22Rv1 (cell line): Measurements from ENCODE around the gene SCN1B.

ENCODE experiments used
- H3K27ac ChIP-seq: fragments of 450-650 bp; 2 replicates; pipeline ENCODE4 v1.5.1; 2017
- CTCF ChIP-seq: fragments of 450-650 bp; IDR thresholded peaks from 2 replicates; pipeline ENCODE4 v1.5.1; 2017; ENCODE audit warnings: mild to moderate bottlenecking
- ZFX ChIP-seq: fragments of 450-650 bp; IDR thresholded peaks from 2 replicates; pipeline ENCODE4 v1.6.1; 2017; ENCODE audit warnings: antibody characterized with exemption, borderline replicate concordance

SCN1B gene

GRCh38 chr19:35088131-35088913 is 58.1 kb downstream of the SCN1B start:
- TF ChIP-seq CTCF (no peak), ZFX (no peak)
- H3K27ac ChIP-seq = no peak overlapping the region

- TF ChIP-seq CTCF (no peak), ZFX (no peak)
- H3K27ac ChIP-seq = no peak overlapping the region
Measured at GRCh38 chr19:35089554-35089953, 59.3 kb downstream of the SCN1B start.
